ENCODE measurements around the gene MAF. TPM values are rescaled to one million over a fixed set of nuclear protein-coding genes. Genes with fewer than 3 reads are reported as not detected.
A peak's percentile ranks its signal among the peaks of the same experiment; 100 is the strongest.

The MAF gene
- total and polyA plus RNA-seq, 7 experiments from 2014 or later = 0.06 to 54.6 (median 6.4) TPM

DNA sequence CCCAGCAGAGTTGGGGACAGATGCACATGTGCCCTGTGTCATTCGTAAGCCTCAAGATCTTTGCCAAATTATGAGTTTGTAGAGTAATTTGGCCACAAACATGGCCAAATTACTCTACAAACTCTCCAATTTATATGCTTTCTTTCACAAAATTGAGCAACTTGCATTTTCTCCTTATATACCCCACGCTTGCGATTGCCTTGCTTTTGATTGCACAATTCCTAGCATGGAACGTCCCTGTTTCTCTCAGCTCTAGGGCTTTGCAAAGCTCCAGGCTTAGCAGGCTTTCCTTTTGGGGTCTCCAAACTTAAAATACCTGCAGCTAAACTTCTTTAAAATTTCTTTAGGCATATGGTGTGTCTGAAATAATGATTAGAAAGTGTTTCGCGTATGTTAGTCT is 28.5 kb upstream of the MAF start:
- Histone ChIP-seq H3K4me3 (ENCODE audit: low read length) (no peak overlapping the region), H3K36me3 (ENCODE audit: control insufficient read depth in 2 of 3, insufficient read depth in 3 of 3, low read length in 3 of 3) (no peaks in the 10 kb centered on the region), H3K4me1 (ENCODE audit: control insufficient read depth in 2 of 2, insufficient read depth in 2 of 2, low read length in 2 of 2) (peaks cover 0 to 6% of the 10 kb centered on the region in 2 donors), H3K27ac (ENCODE audit: low read depth, low read length) (no peak overlapping the region), H3K27me3 (ENCODE audit: control insufficient read depth in 2 of 2, insufficient read depth in 2 of 2, low read length in 2 of 2) (no peaks in the 10 kb centered on the region), H3K9me3 (ENCODE audit: control insufficient read depth in 2 of 3, low read length in 3 of 3) (no peaks in the 10 kb centered on the region)
- Mint-ChIP-seq H3K27ac (peak overlapping the region in 1 of 9 donors; percentile 78), H3K4me1 (peaks cover 0 to 59% (median 0%) of the 10 kb centered on the region in 7 donors), H3K36me3 (peaks cover 0 to 25% (median 0%) of the 10 kb centered on the region in 5 donors), H3K4me3 (peak overlapping the region in 1 of 10 donors; percentile 73), H3K27me3 (peaks cover 5 to 10% (median 6%) of the 10 kb centered on the region in 5 donors), H3K9me3 (peaks cover 0 to 10% (median 0%) of the 10 kb centered on the region in 11 donors)
- POLR2A ChIA-PET = no interaction called here
- CTCF ChIA-PET = interaction anchor here (0.7 kb wide), 1 partner anchor 777 kb away, joined by 4 read pairs; no protein-coding TSS in a partner anchor
- intact Hi-C loops (cut with micrococcal nuclease) = loop anchor here in 1 of 2 donors (1.0 kb wide), 4 partner anchors 10 to 141 kb away; no protein-coding TSS in a partner anchor
- ATAC-seq (no peak), DNase-seq (no peak)

DNA sequence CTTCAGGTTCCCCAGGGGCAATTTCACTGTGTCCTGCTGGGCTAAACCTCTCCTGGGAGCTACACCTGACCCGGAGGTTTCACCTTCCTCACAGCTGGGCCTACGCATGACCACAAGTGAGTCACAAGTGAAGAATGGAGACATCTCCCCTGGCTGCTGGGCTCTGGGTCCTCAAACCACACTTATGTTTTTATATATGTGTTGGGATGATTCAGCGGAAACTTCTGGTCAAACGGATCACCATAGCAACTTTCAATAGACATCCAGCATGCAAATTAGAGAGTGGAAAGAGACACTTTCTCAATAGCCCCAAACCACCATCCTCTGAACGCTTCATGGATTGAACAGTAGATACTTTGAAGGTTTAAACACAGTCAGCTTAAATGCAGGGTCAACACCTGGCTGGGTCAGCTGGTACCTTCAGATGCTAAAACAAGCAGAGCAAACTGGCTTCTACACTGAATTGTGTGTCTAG is 28.0 kb upstream of the MAF start:
- Mint-ChIP-seq H3K27ac (peak overlapping the region in 1 of 9 donors; percentile 78), H3K4me3 (peak overlapping the region in 1 of 10 donors; percentile 73)
- ATAC-seq = peak; percentile 47

DNA sequence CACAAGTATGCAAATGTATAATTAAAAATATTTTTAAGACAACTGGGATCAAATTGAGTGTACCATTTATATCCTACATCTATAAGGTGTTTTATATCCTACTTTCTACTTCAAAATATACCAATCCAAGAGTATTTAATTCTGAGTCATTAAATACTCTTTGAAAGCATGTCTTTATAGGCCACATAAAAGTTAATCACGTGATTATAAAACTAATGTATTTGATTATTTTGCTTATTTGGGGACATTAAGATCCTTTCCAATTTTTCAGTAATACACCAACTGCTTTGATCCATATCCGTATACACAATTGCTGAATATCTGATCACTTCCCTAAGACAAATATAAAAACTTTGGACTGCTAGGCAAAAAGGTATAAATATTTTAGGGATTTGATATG is 26.6 kb upstream of the MAF start:
- H3K36me3 ChIP-seq (ENCODE audit: control insufficient read depth in 2 of 3, insufficient read depth in 3 of 3, low read length in 3 of 3) = no peaks in the 10 kb centered on the region
- peaks cover 0 to 6% of the 10 kb centered on the region in 2 donors for H3K4me1 ChIP-seq (ENCODE audit: control insufficient read depth in 2 of 2, insufficient read depth in 2 of 2, low read length in 2 of 2)
- peaks cover 0 to 10% (median 0%) of the 10 kb centered on the region in 11 donors for H3K9me3 Mint-ChIP-seq
- H3K27ac Mint-ChIP-seq = no peak overlapping the region
- H3K27ac ChIP-seq (ENCODE audit: low read depth, low read length) = no peak overlapping the region
- intact Hi-C loops (cut with micrococcal nuclease) = no loop called here
- ChIA-PET POLR2A (no interaction called here), CTCF (no interaction called here)
- ATAC-seq = no peak
- H3K4me3 Mint-ChIP-seq = no peak overlapping the region
- H3K9me3 ChIP-seq (ENCODE audit: control insufficient read depth in 2 of 3, low read length in 3 of 3) = no peaks in the 10 kb centered on the region
- peaks cover 0 to 57% (median 0%) of the 10 kb centered on the region in 7 donors for H3K4me1 Mint-ChIP-seq
- no peaks in the 10 kb centered on the region for H3K27me3 ChIP-seq (ENCODE audit: control insufficient read depth in 2 of 2, insufficient read depth in 2 of 2, low read length in 2 of 2)
- peaks cover 0 to 26% (median 0%) of the 10 kb centered on the region in 5 donors for H3K36me3 Mint-ChIP-seq
- no peak overlapping the region for H3K4me3 ChIP-seq (ENCODE audit: low read length)
- H3K27me3 Mint-ChIP-seq = peaks cover 5 to 16% (median 12%) of the 10 kb centered on the region in 5 donors
- no peak for DNase-seq

More for the DNA sequence above, 28.0 kb upstream of the MAF start:
- Histone ChIP-seq H3K9me3 (ENCODE audit: control insufficient read depth in 2 of 3, low read length in 3 of 3) (no peaks in the 10 kb centered on the region), H3K27ac (ENCODE audit: low read depth, low read length) (no peak overlapping the region), H3K4me1 (ENCODE audit: control insufficient read depth in 2 of 2, insufficient read depth in 2 of 2, low read length in 2 of 2) (peaks cover 0 to 6% of the 10 kb centered on the region in 2 donors), H3K36me3 (ENCODE audit: control insufficient read depth in 2 of 3, insufficient read depth in 3 of 3, low read length in 3 of 3) (no peaks in the 10 kb centered on the region), H3K4me3 (ENCODE audit: low read length) (no peak overlapping the region), H3K27me3 (ENCODE audit: control insufficient read depth in 2 of 2, insufficient read depth in 2 of 2, low read length in 2 of 2) (no peaks in the 10 kb centered on the region)
- Mint-ChIP-seq H3K27me3 (peaks cover 5 to 14% (median 10%) of the 10 kb centered on the region in 5 donors), H3K4me1 (peaks cover 0 to 61% (median 0%) of the 10 kb centered on the region in 7 donors), H3K36me3 (peaks cover 0 to 26% (median 0%) of the 10 kb centered on the region in 5 donors), H3K9me3 (peaks cover 0 to 10% (median 0%) of the 10 kb centered on the region in 11 donors)
- CTCF ChIA-PET = interaction anchor here (0.7 kb wide), 1 partner anchor 776 kb away, joined by 4 read pairs; no protein-coding TSS in a partner anchor
- peak in 1 of 9 donors; percentile 79 for DNase-seq
- POLR2A ChIA-PET = no interaction called here
- intact Hi-C loops (cut with micrococcal nuclease) = loop anchor here in 1 of 2 donors (1.0 kb wide), 4 partner anchors 10 to 142 kb away; no protein-coding TSS in a partner anchor

DNA sequence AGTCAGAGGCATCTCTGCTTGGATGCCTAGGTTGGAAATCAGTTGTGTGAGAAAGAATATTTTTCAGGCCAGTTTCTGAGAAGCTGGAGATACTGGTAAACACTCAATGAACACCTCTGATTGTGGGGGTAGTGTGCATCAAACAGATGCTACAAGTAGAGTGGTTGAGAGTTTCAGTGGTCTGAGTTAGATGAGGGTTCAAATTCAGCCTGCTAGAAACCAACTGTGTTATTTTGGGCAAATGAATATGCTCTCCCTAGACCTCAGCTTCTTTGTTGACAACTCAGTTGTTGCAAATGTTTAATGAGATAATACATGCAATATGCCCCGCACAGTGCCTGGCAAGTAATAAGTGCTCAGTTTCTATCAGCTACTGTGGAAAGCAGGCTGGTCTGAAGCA is 25.2 kb upstream of the MAF start:
- peaks cover 5 to 18% (median 12%) of the 10 kb centered on the region in 5 donors for H3K27me3 Mint-ChIP-seq
- peaks cover 0 to 6% of the 10 kb centered on the region in 2 donors for H3K4me1 ChIP-seq (ENCODE audit: control insufficient read depth in 2 of 2, insufficient read depth in 2 of 2, low read length in 2 of 2)

DNA sequence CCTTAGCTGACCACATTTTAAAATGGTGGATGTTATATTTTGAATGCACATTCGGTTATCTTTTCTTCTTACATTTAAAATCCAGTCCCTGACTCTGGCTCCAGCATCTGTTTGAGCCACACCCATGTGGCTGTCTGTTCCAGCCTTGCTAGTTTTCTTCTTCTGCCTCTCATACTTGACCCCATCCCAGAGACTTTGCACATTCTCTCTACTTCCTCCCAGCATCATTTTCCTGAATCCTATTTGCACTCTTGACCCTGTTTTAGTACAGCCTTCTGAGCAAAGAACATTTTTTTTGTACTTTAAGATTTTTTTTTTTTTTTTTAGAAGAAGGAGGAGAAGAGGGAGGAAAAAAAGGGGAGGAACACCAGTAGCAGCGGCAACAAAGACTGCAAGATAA is 23.3 kb upstream of the MAF start:
- Histone ChIP-seq H3K27me3 (ENCODE audit: control insufficient read depth in 2 of 2, insufficient read depth in 2 of 2, low read length in 2 of 2) (no peaks in the 10 kb centered on the region), H3K9me3 (ENCODE audit: control insufficient read depth in 2 of 3, low read length in 3 of 3) (no peaks in the 10 kb centered on the region), H3K27ac (ENCODE audit: low read depth, low read length) (no peak overlapping the region), H3K4me1 (ENCODE audit: control insufficient read depth in 2 of 2, insufficient read depth in 2 of 2, low read length in 2 of 2) (peaks cover 0 to 8% of the 10 kb centered on the region in 2 donors), H3K4me3 (ENCODE audit: low read length) (no peak overlapping the region), H3K36me3 (ENCODE audit: control insufficient read depth in 2 of 3, insufficient read depth in 3 of 3, low read length in 3 of 3) (no peaks in the 10 kb centered on the region)
- intact Hi-C loops (cut with micrococcal nuclease) = no loop called here
- peaks cover 0 to 50% (median 0%) of the 10 kb centered on the region in 7 donors for H3K4me1 Mint-ChIP-seq
- H3K36me3 Mint-ChIP-seq = peaks cover 0 to 26% (median 0%) of the 10 kb centered on the region in 5 donors
- POLR2A ChIA-PET = no interaction called here
- CTCF ChIA-PET = no interaction called here
- no peak overlapping the region for H3K4me3 Mint-ChIP-seq
- DNase-seq (no peak), ATAC-seq (no peak)
- H3K9me3 Mint-ChIP-seq = peaks cover 0 to 9% (median 0%) of the 10 kb centered on the region in 11 donors
- H3K27ac Mint-ChIP-seq = no peak overlapping the region
- peaks cover 5 to 16% (median 12%) of the 10 kb centered on the region in 5 donors for H3K27me3 Mint-ChIP-seq

More for the DNA sequence above, 25.2 kb upstream of the MAF start:
- ChIA-PET CTCF (interaction anchor here (0.5 kb wide), 1 partner anchor 337 kb away, joined by 3 read pairs; no protein-coding TSS in a partner anchor), POLR2A (no interaction called here)
- ATAC-seq = no peak
- no peak for DNase-seq
- H3K9me3 ChIP-seq (ENCODE audit: control insufficient read depth in 2 of 3, low read length in 3 of 3) = no peaks in the 10 kb centered on the region
- Mint-ChIP-seq H3K4me3 (no peak overlapping the region), H3K9me3 (peaks cover 0 to 17% (median 0%) of the 10 kb centered on the region in 11 donors), H3K4me1 (peaks cover 0 to 55% (median 0%) of the 10 kb centered on the region in 7 donors), H3K27ac (no peak overlapping the region), H3K36me3 (peaks cover 0 to 28% (median 0%) of the 10 kb centered on the region in 5 donors)
- intact Hi-C loops (cut with micrococcal nuclease) = no loop called here
- H3K27ac ChIP-seq (ENCODE audit: low read depth, low read length) = no peak overlapping the region
- no peaks in the 10 kb centered on the region for H3K36me3 ChIP-seq (ENCODE audit: control insufficient read depth in 2 of 3, insufficient read depth in 3 of 3, low read length in 3 of 3)
- no peaks in the 10 kb centered on the region for H3K27me3 ChIP-seq (ENCODE audit: control insufficient read depth in 2 of 2, insufficient read depth in 2 of 2, low read length in 2 of 2)
- H3K4me3 ChIP-seq (ENCODE audit: low read length) = no peak overlapping the region

DNA sequence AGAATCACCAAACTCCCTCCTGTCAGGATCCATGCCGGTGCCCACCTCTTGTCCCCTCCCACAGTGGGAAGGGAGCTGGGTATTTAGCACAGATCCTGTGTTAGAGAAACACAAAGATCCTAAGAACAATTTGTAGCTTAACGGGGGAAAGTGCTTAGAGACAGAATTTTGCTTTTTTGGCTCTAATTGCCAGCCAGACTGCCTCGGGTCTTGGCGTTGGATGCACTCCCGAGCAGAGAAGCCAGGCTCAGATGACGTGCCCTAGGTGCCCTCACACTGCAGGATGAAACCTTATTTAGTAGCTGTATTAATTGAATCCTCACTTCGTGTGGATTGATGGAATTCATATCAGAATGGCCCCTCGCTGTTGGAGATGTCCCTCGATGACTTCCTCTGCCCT is 22.5 kb upstream of the MAF start:
- peaks cover 0 to 29% (median 0%) of the 10 kb centered on the region in 5 donors for H3K36me3 Mint-ChIP-seq
- peaks cover 3 to 16% (median 12%) of the 10 kb centered on the region in 5 donors for H3K27me3 Mint-ChIP-seq
- Histone ChIP-seq H3K4me1 (ENCODE audit: control insufficient read depth in 2 of 2, insufficient read depth in 2 of 2, low read length in 2 of 2) (peaks cover 0 to 11% of the 10 kb centered on the region in 2 donors), H3K9me3 (ENCODE audit: control insufficient read depth in 2 of 3, low read length in 3 of 3) (no peaks in the 10 kb centered on the region), H3K27me3 (ENCODE audit: control insufficient read depth in 2 of 2, insufficient read depth in 2 of 2, low read length in 2 of 2) (no peaks in the 10 kb centered on the region), H3K27ac (ENCODE audit: low read depth, low read length) (no peak overlapping the region), H3K36me3 (ENCODE audit: control insufficient read depth in 2 of 3, insufficient read depth in 3 of 3, low read length in 3 of 3) (no peaks in the 10 kb centered on the region), H3K4me3 (ENCODE audit: low read length) (no peak overlapping the region)
- H3K4me3 Mint-ChIP-seq = no peak overlapping the region
- DNase-seq (no peak), ATAC-seq (no peak)
- H3K4me1 Mint-ChIP-seq = peaks cover 0 to 50% (median 0%) of the 10 kb centered on the region in 7 donors
- ChIA-PET POLR2A (no interaction called here), CTCF (no interaction called here)
- no peak overlapping the region for H3K27ac Mint-ChIP-seq
- H3K9me3 Mint-ChIP-seq = peaks cover 0 to 9% (median 0%) of the 10 kb centered on the region in 11 donors
- intact Hi-C loops (cut with micrococcal nuclease) = no loop called here
